NCI-H2029 (cell line): Measurements from ENCODE around the gene CA12.

Experiments used
- DNase-seq: peaks from one replicate; lab custom pipeline; 2025; lab: John Stamatoyannopoulos, UW

Gene CA12

DNA sequence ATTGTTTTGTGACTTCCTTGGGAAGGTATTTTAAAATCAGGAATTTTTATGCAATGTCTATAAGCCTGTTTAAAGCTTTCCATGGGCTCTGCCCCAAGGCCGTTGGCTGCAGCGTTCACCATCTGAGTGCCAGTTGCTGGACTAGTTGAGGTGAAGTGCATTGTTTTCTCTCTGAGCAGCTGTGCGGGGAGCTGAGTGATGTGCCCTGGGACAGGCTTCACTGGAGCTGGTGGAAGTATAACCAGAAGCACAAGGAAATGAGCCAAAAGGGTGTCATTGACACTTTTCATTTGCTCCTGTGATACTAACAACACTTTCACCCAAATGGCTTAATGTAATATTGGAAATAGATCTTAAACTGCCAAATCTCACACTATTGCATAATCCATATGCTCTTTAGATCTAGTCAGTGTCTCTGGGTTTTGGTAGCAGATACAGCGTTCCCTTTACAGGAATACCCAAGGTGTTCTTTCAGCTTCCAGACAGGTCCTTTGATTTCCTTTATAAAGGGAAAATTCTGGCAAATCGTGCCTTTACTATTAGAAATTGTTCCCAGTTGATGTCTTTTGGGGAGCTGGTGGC is 75.1 kb downstream of the CA12 start:
- DNase-seq: no peak

DNA sequence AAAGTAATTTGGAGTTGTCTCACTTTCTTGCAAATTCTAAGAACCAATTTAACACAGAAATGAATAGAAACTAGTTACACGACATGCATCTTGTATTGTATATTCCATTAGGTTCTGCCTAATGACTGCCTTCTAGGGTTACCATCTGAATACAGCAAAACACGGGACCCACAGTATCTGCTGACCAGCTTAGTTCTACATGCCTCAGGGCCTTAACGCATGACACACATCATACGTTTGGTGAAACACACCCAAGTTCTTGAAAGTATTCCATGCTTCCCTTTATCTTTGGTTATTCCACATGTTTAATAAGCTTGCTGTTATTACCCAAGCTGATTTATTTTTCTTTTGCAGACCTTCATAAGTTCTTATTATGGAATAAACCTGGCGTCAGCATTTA is 76.4 kb downstream of the CA12 start:
- DNase-seq: no peak

DNA sequence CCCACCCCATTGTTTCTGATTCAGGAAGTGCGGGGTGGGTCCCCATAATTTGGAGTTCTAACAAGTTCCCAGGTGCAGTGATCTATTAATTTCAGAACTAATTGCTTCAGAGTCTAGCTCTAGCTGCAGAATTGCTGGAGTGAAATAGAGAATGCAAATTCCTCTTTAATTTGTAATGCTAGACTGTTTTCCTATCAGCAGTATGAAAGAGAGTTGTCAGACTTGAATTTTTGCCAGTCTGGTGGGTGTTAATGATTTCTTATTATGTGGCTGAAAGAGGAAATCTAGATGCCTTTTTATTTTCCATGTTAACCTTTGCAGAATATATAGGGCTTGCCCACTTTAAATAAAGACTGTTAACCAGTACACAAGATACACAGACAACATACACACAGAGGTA is 80.6 kb downstream of the CA12 start:
- no peak for DNase-seq

DNA sequence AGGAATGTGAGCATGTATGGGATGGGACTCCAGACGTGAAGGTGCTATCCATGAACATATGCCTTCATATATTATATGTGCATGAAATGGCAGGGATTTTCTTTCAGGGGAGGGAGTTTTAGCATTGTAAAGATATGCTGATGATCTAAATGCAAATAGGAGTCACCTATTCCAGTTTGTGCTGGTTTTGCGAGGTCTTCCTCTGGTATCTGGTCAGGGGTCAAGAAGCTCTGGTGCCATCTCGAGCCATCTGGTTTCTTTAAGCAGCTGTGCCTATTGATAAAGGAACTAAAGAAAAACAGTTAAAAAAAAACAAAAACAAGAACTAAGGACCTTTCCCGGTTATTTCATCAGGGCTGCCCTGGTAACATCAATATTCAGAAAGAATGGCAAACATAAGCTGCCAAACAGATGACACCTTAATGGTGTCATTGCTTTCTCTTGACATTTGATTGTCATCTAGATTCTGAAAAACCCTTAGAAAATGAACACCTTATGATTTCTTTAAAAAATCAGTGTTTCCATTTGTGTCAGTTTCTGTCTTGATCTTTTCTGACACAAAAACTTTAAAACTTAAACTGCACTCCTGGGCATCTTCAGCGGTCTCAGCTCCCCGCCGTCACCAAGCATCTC is 81.6 kb downstream of the CA12 start:
- DNase-seq: no peak

DNA sequence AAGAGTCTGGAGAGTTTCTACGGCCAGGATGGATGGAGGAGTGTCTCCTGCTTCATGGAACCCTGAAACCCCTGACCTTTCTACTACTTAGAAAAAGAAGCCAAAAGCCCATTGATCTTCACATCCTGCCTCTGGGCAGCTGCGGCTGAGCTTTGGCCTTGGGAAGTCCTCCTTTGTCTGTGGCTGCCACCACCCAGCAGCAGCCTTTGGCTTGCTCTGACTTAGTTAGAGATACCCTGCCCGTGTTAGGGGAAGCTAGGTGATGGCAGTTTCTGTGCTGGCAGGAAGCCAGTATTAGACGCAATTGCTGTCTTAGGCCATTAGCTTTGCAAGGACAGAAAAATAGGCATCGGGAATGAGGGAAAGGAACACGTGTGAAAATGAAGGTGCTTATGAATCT is 85.5 kb downstream of the CA12 start:
- no peak for DNase-seq

DNA sequence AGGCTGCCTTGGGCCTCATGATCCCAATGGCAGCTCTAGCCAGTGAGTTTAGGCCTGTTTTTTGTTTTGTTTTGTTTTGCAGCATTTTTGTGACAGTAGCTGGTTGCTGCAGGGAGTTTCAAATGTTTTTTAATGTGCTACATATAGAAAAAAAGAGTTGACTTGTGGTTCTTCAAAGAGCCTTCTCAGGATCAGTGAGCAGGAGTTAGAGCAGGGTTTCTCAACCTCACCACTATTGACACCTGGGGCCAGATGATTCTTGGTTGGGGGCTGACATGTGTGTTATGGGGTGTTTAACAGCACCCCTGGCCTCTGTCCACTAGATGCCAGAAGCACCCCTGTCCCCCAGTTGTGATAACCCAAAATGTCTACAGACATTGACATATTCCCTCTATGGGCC is 86.3 kb downstream of the CA12 start:
- no peak for DNase-seq

DNA sequence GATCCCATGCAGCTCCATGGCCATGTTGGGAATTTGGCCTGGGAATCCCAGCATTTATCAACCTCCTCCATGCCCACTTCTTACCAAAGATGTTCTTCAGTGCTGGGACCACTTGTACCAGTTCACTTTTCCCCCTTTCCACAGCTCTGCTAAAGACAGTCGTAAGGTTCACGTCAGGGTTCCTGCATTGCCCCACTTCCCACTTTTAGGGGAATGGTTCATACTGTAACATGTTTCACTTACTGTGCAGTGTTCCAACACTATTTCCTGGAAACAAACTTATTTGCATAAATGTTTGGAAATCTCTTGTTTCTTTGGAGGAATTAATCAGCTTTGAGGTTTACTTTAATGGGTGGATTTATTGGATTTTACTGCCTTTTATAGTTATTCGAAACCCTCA is 87.3 kb downstream of the CA12 start:
- DNase-seq: no peak

DNA sequence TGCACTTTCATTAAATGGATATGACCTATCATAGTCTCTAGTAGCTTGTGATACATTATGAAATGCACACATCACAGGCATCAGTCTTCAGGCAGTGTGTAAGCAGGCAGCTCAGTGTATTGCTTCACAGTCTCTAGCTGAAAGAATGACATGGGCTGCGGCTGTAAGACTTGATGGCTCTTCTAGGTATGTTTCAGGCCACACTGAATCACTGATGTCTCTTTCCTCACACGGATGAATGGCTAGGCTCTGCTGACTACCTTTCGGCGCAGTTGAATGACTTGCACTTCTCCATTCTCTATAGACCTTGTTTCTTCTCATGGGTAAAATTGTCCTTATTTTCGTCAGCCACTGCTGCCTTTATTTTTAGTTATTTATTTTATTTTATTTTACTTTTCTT is 88.9 kb downstream of the CA12 start:
- no peak for DNase-seq

DNA sequence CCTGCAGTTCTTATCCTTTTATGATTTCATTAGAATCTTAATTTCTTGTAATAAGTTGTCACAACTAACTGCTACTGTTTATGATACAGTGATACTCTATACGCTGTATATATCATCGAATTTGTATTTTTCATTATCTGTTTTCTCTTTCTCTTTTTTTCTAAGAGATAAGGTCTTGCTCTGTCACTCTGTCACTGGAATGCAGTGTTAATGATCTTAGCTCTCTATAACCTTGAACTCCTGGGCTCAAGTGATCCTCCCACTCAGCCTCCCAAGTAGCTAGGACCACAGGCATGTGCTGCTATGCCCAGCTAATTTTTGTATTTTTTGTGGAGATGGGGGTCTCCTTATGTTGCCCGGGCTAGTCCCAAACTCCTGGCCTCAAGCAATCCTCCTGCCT is 89.4 kb downstream of the CA12 start:
- no peak for DNase-seq

DNA sequence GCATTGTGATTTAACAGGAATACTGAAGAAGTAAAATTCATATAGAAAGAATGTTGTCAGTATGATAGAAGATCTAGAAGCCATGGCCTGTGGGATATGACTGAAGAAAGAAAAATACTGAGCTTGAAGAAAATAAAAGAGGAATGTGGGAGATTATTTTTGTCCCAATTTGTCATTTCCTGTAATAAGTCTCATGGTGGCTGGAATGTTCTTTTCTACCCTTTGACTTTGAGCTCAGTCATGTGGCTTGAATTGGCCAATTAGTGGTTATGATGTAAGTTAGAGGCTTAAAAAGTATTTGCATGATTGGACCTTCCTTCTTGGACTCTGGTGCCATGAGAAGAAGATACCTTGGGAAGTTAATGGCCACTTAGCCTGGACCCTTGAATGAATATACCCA is 90.1 kb downstream of the CA12 start:
- DNase-seq: no peak

DNA sequence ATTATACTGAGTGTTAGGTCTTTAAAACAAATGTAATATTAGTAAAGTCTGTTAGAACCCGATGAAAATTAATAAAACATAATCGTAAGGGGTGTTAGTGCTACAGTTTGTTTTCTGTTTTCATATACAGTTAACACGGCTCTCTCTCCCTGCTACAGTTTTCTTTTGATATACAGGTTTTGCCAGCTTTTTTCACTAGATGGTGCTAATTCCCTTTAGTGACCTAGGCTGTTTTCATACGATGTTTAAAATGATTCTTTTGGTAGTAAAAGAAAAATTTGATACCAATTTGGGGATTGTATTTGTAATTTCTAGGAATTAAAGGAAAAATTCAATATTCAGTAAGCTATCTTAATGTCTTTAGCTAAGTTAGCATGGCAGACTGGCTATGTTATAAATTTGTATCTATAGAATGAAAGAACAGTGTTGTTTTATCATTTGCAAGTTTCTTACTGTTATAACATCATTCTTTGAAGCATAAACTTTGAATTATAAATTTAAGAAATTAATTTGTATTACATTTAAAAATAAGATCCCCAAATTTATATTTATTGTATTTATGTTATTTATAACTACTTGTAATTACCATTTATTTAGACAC is 92.8 kb downstream of the CA12 start:
- no peak for DNase-seq

DNA sequence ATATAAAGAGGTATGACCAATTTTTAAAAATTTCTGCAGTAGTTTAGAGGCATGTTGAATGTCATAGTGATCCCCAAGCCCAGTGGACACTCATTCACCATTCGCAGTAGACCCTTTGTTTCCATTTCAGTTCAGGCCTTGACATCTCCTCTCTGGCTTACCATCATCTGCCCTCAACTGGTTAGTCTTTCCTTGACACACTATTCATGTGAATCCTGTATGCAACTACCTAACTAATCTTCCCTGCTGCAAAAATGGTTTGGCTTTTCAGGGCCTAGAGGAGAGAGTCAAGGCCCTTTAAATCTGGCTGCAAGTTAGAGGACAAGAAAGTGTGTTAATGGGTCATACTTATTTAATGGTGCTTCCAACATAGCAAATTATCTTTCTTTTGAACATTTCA is 93.3 kb downstream of the CA12 start:
- no peak for DNase-seq

DNA sequence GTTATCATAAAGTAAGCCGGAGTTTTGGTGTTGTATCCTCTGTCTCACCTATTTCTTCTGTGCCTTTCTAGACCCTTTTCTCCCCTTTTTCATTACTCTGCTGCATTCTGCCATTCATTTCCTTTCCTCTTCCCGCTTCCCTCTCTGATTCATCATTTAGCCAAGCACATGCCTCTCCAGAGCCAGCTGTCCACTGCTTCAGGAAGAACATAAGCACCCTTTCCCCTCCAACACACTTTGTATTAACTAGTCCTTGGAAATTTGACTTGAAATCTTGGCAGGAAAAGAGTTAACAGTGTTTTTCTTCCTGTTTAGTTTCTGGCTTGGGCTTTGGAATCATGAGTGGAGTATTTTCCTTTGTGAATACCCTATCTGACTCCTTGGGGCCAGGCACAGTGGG is 94.5 kb downstream of the CA12 start:
- no peak for DNase-seq

DNA sequence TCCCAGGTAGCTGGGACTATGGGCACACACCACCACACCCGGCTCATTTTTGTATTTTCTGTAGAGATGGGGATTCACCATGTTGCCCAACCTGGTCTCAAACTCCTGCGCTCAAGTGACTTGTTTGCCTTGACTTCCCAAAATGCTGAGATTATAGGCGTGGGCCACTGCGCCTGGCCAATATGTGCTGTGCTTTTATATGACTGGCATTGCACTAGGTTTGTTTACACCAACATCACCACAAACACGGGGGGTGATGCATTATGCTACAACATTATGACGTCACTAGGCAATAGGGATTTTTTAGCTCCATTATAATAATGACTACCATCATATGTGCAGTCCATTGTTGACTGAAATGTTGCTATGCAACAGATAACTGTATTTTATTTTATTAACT is 97.3 kb downstream of the CA12 start:
- DNase-seq: no peak

DNA sequence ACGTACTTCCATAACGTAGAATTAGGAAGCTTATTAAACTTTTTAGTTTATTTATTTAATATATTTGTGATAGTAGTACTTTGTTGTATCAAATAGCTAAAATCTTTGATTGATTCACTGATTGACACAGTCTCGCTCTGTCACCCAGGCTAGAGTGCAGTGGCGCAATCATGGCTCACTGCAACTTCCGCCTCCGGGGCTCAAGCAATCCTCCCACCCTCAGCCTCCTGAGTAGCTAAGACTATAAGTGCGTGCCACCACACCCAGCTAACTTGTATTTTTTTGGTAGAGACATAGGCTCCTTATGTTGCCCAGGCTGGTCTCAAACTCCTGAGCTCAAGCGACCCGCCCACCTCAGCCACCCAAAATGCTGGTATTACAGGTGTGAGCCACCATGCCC is 98.5 kb downstream of the CA12 start:
- DNase-seq: no peak

DNA sequence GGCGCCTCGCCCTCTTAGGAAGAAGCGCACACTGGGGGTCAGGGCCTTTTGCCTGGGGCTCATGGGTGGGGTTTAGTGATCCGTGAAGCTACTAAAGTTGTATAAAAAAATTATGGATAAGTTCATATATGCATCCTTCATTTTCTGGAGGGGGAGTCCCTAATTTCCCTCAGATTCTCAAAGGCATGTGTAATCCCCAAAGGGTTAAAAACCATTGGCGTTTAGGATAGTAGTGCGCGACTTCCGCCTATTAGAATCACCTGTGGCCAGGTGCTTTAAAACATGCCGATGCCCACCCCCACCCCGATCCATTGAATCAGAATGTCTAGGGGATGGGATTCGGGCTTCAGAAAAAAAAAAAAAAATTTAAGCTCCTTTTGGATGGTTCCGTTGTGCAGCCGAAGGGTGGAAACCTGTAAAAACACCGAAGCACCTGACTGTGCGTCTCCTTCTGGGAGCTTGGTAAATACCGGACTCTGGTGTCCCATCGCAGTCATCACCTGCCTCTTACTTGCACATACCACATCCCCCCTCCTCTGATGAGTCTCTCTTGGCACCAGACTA is 103.7 kb downstream of the CA12 start:
- DNase-seq: no peak

DNA sequence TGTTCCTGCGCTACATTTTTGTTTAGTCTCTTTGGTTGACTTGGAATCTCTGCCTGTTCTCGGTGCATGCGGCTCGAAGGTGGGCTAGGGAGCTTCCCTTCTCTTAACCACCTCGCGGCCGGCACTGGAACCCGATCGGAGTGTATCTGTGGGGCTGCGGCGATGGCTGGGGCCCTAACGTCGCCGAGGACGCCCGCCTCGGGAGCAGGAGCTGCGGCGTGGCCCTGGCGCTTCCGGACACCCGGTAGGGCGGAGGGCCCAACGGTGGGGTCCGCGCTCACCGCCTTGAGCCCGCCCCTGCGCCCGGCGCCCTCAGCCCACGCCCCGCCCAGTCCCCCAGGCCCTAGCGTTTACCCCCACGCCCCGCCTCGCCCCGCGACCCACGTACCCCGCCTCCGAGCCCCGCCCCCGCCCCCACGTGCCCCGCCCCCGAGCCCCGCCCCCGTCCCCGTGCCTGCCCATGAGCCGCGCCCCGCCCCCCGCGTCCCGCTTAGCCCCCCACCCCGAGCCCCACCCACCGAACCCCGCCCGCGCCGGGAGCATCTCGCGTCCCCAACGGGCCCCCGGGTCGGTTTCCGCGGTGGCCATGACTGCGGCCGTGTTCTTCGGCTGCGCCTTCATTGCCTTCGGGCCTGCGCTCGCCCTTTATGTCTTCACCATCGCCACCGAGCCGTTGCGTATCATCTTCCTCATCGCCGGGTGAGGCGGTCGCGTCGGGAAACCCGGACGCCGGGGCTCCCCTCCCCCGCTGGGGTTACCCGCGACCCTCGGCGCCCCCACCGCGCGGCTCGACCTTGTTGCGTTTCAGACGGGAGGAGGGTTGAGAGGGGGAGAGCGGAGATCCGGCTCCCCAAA is 104.4 kb downstream of the CA12 start, which contains the start of gene APH1B:
Gene APH1B, plus strand, starts transcription at position 568 of the 855 bp plus-strand sequence. Its CDS starts 19 bp downstream, at position 587.
- peak; percentile 41 for DNase-seq

DNA sequence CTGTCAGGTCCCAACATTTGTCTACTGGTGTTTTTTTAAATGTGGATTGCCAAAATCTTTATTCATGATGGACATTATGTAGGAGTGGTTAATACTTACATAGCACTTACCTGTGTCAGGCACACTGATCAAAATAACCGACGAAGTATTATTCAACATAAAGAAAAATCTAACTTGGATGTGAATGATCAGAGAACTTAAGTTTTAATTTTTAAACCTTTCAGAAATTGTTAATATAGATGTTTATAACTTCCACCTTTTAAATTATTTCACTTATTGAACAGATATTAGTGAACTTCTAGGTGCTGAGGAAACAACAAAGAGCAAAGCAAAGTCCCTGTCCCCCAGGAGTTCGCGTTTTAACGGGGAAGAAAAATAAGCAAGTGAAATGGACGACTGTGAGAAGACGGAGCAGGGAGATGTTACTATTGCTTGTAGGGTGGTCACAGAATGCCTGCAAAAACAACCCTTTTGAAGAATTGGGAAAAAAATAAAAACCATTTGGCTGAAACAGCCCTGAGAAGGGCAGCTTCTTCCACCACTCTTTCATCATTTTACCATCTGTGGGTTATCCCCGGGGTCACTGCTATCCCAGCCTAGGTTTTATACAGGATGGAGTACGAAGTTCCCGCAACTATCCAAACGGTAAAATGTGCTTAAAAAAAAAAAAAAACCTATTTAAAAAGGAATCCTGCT is 105.2 kb downstream of the CA12 start:
- no peak for DNase-seq

DNA sequence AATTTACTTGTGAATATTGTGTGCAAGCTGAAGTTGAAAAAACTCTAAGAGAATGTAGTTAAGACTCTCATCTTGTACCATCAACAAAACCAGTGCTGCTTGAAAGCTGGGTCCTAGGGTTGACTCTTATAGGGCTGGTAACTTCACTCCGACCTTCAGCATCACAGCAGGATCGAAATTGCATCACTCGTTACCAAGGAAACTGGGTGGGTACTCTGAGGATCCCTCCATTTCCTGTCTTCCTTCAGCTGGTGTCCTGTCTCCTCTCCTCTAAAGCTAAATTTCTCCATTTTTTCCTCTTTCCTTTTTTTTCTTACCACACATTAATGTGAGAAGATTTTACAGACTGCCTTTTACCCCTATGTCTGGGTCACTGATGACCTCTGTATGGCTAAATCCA is 107.2 kb downstream of the CA12 start:
- no peak for DNase-seq
